IPS-NIHi7 (cell line): ENCODE results near the gene CWC15.
"Not testable (repeated sequence)": the region's sequence is repeated elsewhere in the genome, so short reads cannot be mapped to it uniquely, and the experiment has no call there.

ENCODE experiments used
- DNase-seq: peaks from one replicate; pipeline ENCODE4 v3.0.0; 2012; ENCODE audit warnings: mixed read lengths; ENCODE audit errors: extremely low spot score

The CWC15 gene

GRCh38 chr11:94973099-94973968 lies at the start of gene CWC15, which contains the start of gene KDM4D:
TSS of gene CWC15 (minus strand) at chr11:94973556. CDS start at chr11:94972185, 1,371 bp downstream.
TSS of gene KDM4D (plus strand) at chr11:94973709. CDS start at chr11:94997373, 23,664 bp downstream.
- DNase-seq = peak; percentile 100

- not testable (repeated sequence) for DNase-seq
These were observed 48.1 kb upstream of the CWC15 start for GRCh38 chr11:95021468-95021867.

GRCh38 chr11:95016139-95016538 lies 42.8 kb upstream of the CWC15 start:
- DNase-seq = no peak

- no peak for DNase-seq
These were observed 40.9 kb upstream of the CWC15 start for GRCh38 chr11:95014184-95014821.

GRCh38 chr11:95011376-95011775 lies 38.0 kb upstream of the CWC15 start:
- no peak for DNase-seq

- DNase-seq = no peak
These were observed 32.3 kb upstream of the CWC15 start for GRCh38 chr11:95005642-95006041.

GRCh38 chr11:95003716-95004115 lies 30.4 kb upstream of the CWC15 start:
- DNase-seq = no peak

GRCh38 chr11:94998285-94998684 lies 24.9 kb upstream of the CWC15 start:
- DNase-seq = no peak

- no peak for DNase-seq
These were observed 24.1 kb upstream of the CWC15 start for GRCh38 chr11:94997437-94997836.

GRCh38 chr11:94993400-94993943 lies 20.1 kb upstream of the CWC15 start:
- no peak for DNase-seq

GRCh38 chr11:94988748-94989147 lies 15.4 kb upstream of the CWC15 start:
- no peak for DNase-seq

GRCh38 chr11:94987378-94987777 lies 14.0 kb upstream of the CWC15 start:
- no peak for DNase-seq

GRCh38 chr11:94975599-94975998 lies 2.2 kb upstream of the CWC15 start:
- DNase-seq = no peak

GRCh38 chr11:94974178-94974577 lies 822 bp upstream of the CWC15 start:
- no peak for DNase-seq

- no peak for DNase-seq
These were observed 657 bp downstream of the CWC15 start for GRCh38 chr11:94972700-94973098.

GRCh38 chr11:94968334-94968958 lies 4.9 kb downstream of the CWC15 start:
- no peak for DNase-seq

- no peak for DNase-seq
These were observed 8.4 kb downstream of the CWC15 start for GRCh38 chr11:94964934-94965333.

- DNase-seq = no peak
These were observed 12.1 kb downstream of the CWC15 start for GRCh38 chr11:94961255-94961654.

GRCh38 chr11:94960488-94960887 lies 12.9 kb downstream of the CWC15 start:
- DNase-seq = no peak

GRCh38 chr11:94959179-94959578 lies 14.2 kb downstream of the CWC15 start:
- no peak for DNase-seq

- DNase-seq = no peak
These were observed 15.1 kb downstream of the CWC15 start for GRCh38 chr11:94958121-94958696.

GRCh38 chr11:94956963-94957362 lies 16.4 kb downstream of the CWC15 start:
- DNase-seq = no peak
